Hematopoietic multipotent progenitor cell treated with erythropoietin and hydrocortisone succinate and interleukin-3 and kit ligand, for 15 days (in vitro differentiated cells): ENCODE results near the gene MAPK9.
"Not testable (repeated sequence)": the region's sequence is repeated elsewhere in the genome, so short reads cannot be mapped to it uniquely, and the experiment has no call there.

Source experiments
- DNase-seq: peaks from one replicate; pipeline ENCODE4 v3.0.0-alpha.2; 2015; ENCODE audit warnings: low spot score

The MAPK9 gene

GRCh38 chr5:180235077-180235476 lies 56.8 kb downstream of the MAPK9 start:
- DNase-seq = no peak

GRCh38 chr5:180234271-180234670 lies 57.6 kb downstream of the MAPK9 start:
- no peak for DNase-seq

- DNase-seq = no peak
Observed at GRCh38 chr5:180233729-180234128, 58.2 kb downstream of the MAPK9 start.

- DNase-seq = no peak
Observed at GRCh38 chr5:180230017-180230416, 61.9 kb downstream of the MAPK9 start.

- no peak for DNase-seq
Observed at GRCh38 chr5:180222056-180222455, 69.8 kb downstream of the MAPK9 start.

GRCh38 chr5:180217797-180218196 lies 74.1 kb downstream of the MAPK9 start:
- DNase-seq = no peak

GRCh38 chr5:180216646-180217171 lies 75.2 kb downstream of the MAPK9 start:
- DNase-seq = no peak

GRCh38 chr5:180215783-180216630 lies 75.9 kb downstream of the MAPK9 start:
- no peak for DNase-seq

- DNase-seq = no peak
Observed at GRCh38 chr5:180214870-180215770, 76.8 kb downstream of the MAPK9 start.

- DNase-seq = no peak
Observed at GRCh38 chr5:180213657-180214207, 78.2 kb downstream of the MAPK9 start.

- no peak for DNase-seq
Observed at GRCh38 chr5:180213256-180213600, 78.7 kb downstream of the MAPK9 start.

- no peak for DNase-seq
Observed at GRCh38 chr5:180212363-180213255, 79.3 kb downstream of the MAPK9 start.

GRCh38 chr5:180211761-180212035 lies 80.2 kb downstream of the MAPK9 start:
- no peak for DNase-seq

GRCh38 chr5:180210961-180211760 lies 80.7 kb downstream of the MAPK9 start:
- no peak for DNase-seq

- not testable (repeated sequence) for DNase-seq
Observed at GRCh38 chr5:180210077-180210476, 81.8 kb downstream of the MAPK9 start.

- DNase-seq = peak; percentile 67
Observed at GRCh38 chr5:180209137-180209581, 82.7 kb downstream of the MAPK9 start, which contains the start of gene RASGEF1C. Gene RASGEF1C (minus strand): TSS chr5:180209211. CDS start chr5:180138052, 71,159 bp downstream.

- DNase-seq = no peak
Observed at GRCh38 chr5:180208435-180209081, 83.3 kb downstream of the MAPK9 start.

- no peak for DNase-seq
Observed at GRCh38 chr5:180208038-180208434, 83.8 kb downstream of the MAPK9 start.

GRCh38 chr5:180207593-180207992 lies 84.3 kb downstream of the MAPK9 start:
- DNase-seq = no peak

- no peak for DNase-seq
Observed at GRCh38 chr5:180206993-180207392, 84.9 kb downstream of the MAPK9 start.
